ENCODE results near the gene CNN2. TPM values are rescaled to one million over a fixed set of nuclear protein-coding genes. Genes with fewer than 3 reads are reported as not detected.
A peak's percentile ranks its signal among the peaks of the same experiment; 100 is the strongest.

Gene CNN2
- total RNA-seq, 4 donors from 2014 or later = 39.6 to 75.4 (median 60.8) TPM

GRCh38 chr19:1007399-1008251 lies 18.8 kb upstream of the CNN2 start:
- TF ChIP-seq CTCF (IDR thresholded peaks at IDR 0.05) = no peak
- DNase-seq (ENCODE audit: low spot score) (no peak), ATAC-seq (ENCODE audit: low FRiP score) (no peak)

- TF ChIP-seq CTCF (IDR thresholded peaks at IDR 0.05) = no peak
- no peak for ATAC-seq (ENCODE audit: low FRiP score)
- no peak for DNase-seq (ENCODE audit: low spot score)
Measured at GRCh38 chr19:1008268-1009040, 18.0 kb upstream of the CNN2 start.

- TF ChIP-seq CTCF (IDR thresholded peaks at IDR 0.05) = no peak
- ATAC-seq (ENCODE audit: low FRiP score) (peak; percentile 57), DNase-seq (ENCODE audit: low spot score) (no peak)
Measured at GRCh38 chr19:1009041-1009980, 17.1 kb upstream of the CNN2 start.

GRCh38 chr19:1009981-1010538 lies 16.3 kb upstream of the CNN2 start:
- no peak for DNase-seq (ENCODE audit: low spot score)
- no peak for TF ChIP-seq CTCF (IDR thresholded peaks at IDR 0.05)
- ATAC-seq (ENCODE audit: low FRiP score) = no peak

GRCh38 chr19:1010586-1011510 lies 15.6 kb upstream of the CNN2 start:
- no peak for ATAC-seq (ENCODE audit: low FRiP score)
- no peak for DNase-seq (ENCODE audit: low spot score)
- no peak for TF ChIP-seq CTCF (IDR thresholded peaks at IDR 0.05)

All from omental fat pad (tissue), 4 donors.